Adrenal gland (tissue), 12 donors: ENCODE results near the gene TRMU. TPM values are rescaled to one million over a fixed set of nuclear protein-coding genes. Genes with fewer than 3 reads are reported as not detected.

Experiments
- DNase-seq, 7 donors: peaks; one replicate each; pipeline ENCODE4 v3.0.0-alpha.2; 2019 to 2020
- H3K27ac ChIP-seq, 5 donors: fragments of 200-600 bp; sonication (generic) in 4 of 5; 1 replicate in 3 of 5; 2 replicates in 2 of 5; pipeline versions ENCODE4 v1.5.1 to v1.8.0; 2016 to 2020; ENCODE audit warnings: mild to moderate bottlenecking in 1 of 5
- H3K27me3 ChIP-seq: fragments of 200-600 bp; 2 replicates; pipeline ENCODE4 v1.8.0; 2021
- H3K36me3 ChIP-seq, 2 donors: fragments of 200-600 bp; replicated peaks in 1 of 2; 1 replicate in 1 of 2; 2 replicates in 1 of 2; pipeline versions ENCODE4 v1.5.1 to v1.8.0; 2018 to 2022
- H3K4me1 ChIP-seq, 2 donors: fragments of 200-600 bp; replicated peaks in 1 of 2; 1 replicate in 1 of 2; 2 replicates in 1 of 2; pipeline versions ENCODE4 v1.5.1 to v1.8.0; 2018 to 2021
- H3K4me3 ChIP-seq, 4 donors: fragments of 200-600 bp; sonication (generic) in 3 of 4; one replicate each; pipeline ENCODE4 v1.5.1; 2016 to 2018
- H3K9me3 ChIP-seq, 3 donors: fragments of 200-600 bp; sonication (generic) in 1 of 3; replicated peaks in 1 of 3; 1 replicate in 2 of 3; 2 replicates in 1 of 3; pipeline versions ENCODE4 v1.5.1 to v1.8.0; 2016 to 2021
- CTCF ChIP-seq, 6 experiments: fragments of 450-650 bp in 4 of 6; fragments of 200-600 bp in 2 of 6; sonication (generic) in 1 of 6; IDR thresholded peaks; 1 replicate in 5 of 6; 2 replicates in 1 of 6; pipeline versions ENCODE4 v1.5.1 to v1.8.0; 2016 to 2021; ENCODE audit warnings: antibody characterized with exemption in 6 of 6, mild to moderate bottlenecking in 2 of 6, moderate library complexity in 1 of 6
- POLR2A ChIP-seq, 2 donors: fragments of 450-650 bp; IDR thresholded peaks; one replicate each; pipeline ENCODE4 v1.6.1; 2017; ENCODE audit warnings: antibody characterized with exemption in 2 of 2, mild to moderate bottlenecking in 2 of 2, moderate library complexity in 1 of 2
- WGBS, 4 donors: extraction: QIAGEN DNeasy Blood & Tissue Kit in 2 of 4; methylation state at CpG; one replicate each; pipeline versions ENCODE4 v1.1.5 to v1.1.7; 2013 to 2017; 5-methylcytosine and 5-hydroxymethylcytosine counted together
- intact Hi-C, 2 donors: fragments of 100-400 bp; cut with DNase I; formaldehyde crosslinking; loops; one replicate each; pipeline versions ENCODE4 v1.14.1 to v1.15.0; 2022 to 2023
- polyA plus RNA-seq, 3 donors: library from polyadenylated mRNA; stranded (reverse); fragments of 200-250 nt in 2 of 3; fragments of 350-450 nt in 1 of 3; fragmentation: Illumina TruSeq in 1 of 3; extraction: RNeasy Lipid Tissue Mini Kit (QIAGEN cat#74804) in 1 of 3; gene quantifications; one replicate each; pipeline ENCODE4 v1.2.3, GENCODE V29; 2013 to 2014
- total RNA-seq, 9 donors: library from RNA; depleted of rRNA in 4 of 9; stranded (reverse); fragments of >200 nt in 4 of 9; fragments of 120-200 nt in 1 of 9; fragmentation: NEBNext Ultra II Directional in 1 of 9; extraction: Animal tissue kit (Norgen Biotek cat#: 25700) in 1 of 9; gene quantifications; one replicate each; pipeline versions ENCODE4 v1.1.0 to v1.2.4, GENCODE V29; 2013 to 2023
- donor health status: healthy with polysubstance abuse.
- donor health status: Bipolar disorder and iron deficiency.
- donor health status: DM: yes; HTN: yes; CAD: no.
- donor health status: DM: no; HTN: no; CAD: no.
- donor health status: DM: no; HTN: no; CAD: no.
- donor health status: DM: yes; HTN: yes; CAD: no.

TRMU gene
- total and polyA plus RNA-seq, 12 donors, result 20.2 to 107 (median 36.5) TPM

GRCh38 chr22:46350646-46351045, 15.1 kb downstream of the TRMU start:
- Histone ChIP-seq H3K4me1 (peaks cover 0 to 24% of the 10 kb centered on the region in 2 donors), H3K27ac (no peak overlapping the region), H3K36me3 (peaks cover 0 to 89% of the 10 kb centered on the region in 2 donors), H3K4me3 (no peak overlapping the region), H3K27me3 (no peaks in the 10 kb centered on the region), H3K9me3 (no peaks in the 10 kb centered on the region)
- intact Hi-C loops, result loop anchor here in 1 of 2 donors (10.0 kb wide), 1 partner anchor 314 kb away; no protein-coding TSS in a partner anchor
- no peak for DNase-seq
- no peak for TF ChIP-seq POLR2A (IDR thresholded peaks at IDR 0.05)
- no peak for TF ChIP-seq CTCF (IDR thresholded peaks at IDR 0.05)
- WGBS, 4 donors, result 90 to 95% (median 94%) methylated on average over 9 to 20 of the region's 20 CpGs

GRCh38 chr22:46351131-46351735, 15.7 kb downstream of the TRMU start:
- intact Hi-C loops, result loop anchor here in 1 of 2 donors (10.0 kb wide), 1 partner anchor 314 kb away; no protein-coding TSS in a partner anchor
- Histone ChIP-seq H3K36me3 (peaks cover 0 to 89% of the 10 kb centered on the region in 2 donors), H3K4me3 (no peak overlapping the region), H3K9me3 (no peaks in the 10 kb centered on the region), H3K27me3 (no peaks in the 10 kb centered on the region), H3K4me1 (peaks cover 0 to 24% of the 10 kb centered on the region in 2 donors), H3K27ac (no peak overlapping the region)
- TF ChIP-seq CTCF (IDR thresholded peaks at IDR 0.05) (no peak), POLR2A (IDR thresholded peaks at IDR 0.05) (no peak)
- 87 to 93% (median 93%) methylated on average over 27 to 28 of the region's 28 CpGs for WGBS, 4 donors
- DNase-seq, result no peak

- Histone ChIP-seq H3K27me3 (no peaks in the 10 kb centered on the region), H3K4me1 (peaks cover 0 to 24% of the 10 kb centered on the region in 2 donors), H3K4me3 (no peak overlapping the region), H3K9me3 (no peaks in the 10 kb centered on the region), H3K27ac (no peak overlapping the region), H3K36me3 (peaks cover 0 to 89% of the 10 kb centered on the region in 2 donors)
- intact Hi-C loops, result loop anchor here in 1 of 2 donors (10.0 kb wide), 1 partner anchor 313 kb away; no protein-coding TSS in a partner anchor
- WGBS, 4 donors, result 92 to 94% (median 93%) methylated on average over 5 to 23 of the region's 23 CpGs
- TF ChIP-seq CTCF (IDR thresholded peaks at IDR 0.05) (no peak), POLR2A (IDR thresholded peaks at IDR 0.05) (no peak)
- no peak for DNase-seq
Measured at GRCh38 chr22:46351767-46352166, 16.3 kb downstream of the TRMU start.

- peaks cover 0 to 24% of the 10 kb centered on the region in 2 donors for H3K4me1 ChIP-seq
- intact Hi-C loops, result loop anchor here in 1 of 2 donors (10.0 kb wide), 1 partner anchor 313 kb away; no protein-coding TSS in a partner anchor
- no peaks in the 10 kb centered on the region for H3K27me3 ChIP-seq
- H3K4me3 ChIP-seq, result no peak overlapping the region
- 91 to 93% (median 93%) methylated on average over 10 of the region's 10 CpGs for WGBS, 4 donors
- no peak overlapping the region for H3K27ac ChIP-seq
- TF ChIP-seq CTCF (IDR thresholded peaks at IDR 0.05) (no peak), POLR2A (IDR thresholded peaks at IDR 0.05) (no peak)
- no peaks in the 10 kb centered on the region for H3K9me3 ChIP-seq
- no peak for DNase-seq
- peaks cover 0 to 89% of the 10 kb centered on the region in 2 donors for H3K36me3 ChIP-seq
Measured at GRCh38 chr22:46352276-46352675, 16.8 kb downstream of the TRMU start.
